Neural crest cell (in vitro differentiated cells): ENCODE results near the gene PLVAP. TPM values are rescaled to one million over a fixed set of nuclear protein-coding genes. Genes with fewer than 3 reads are reported as not detected.

ENCODE experiments used
- DNase-seq: peaks from one replicate; pipeline ENCODE4 v3.0.0; 2021; ENCODE audit warnings: low read depth, mixed read lengths, low spot score
- H3K27ac Mint-ChIP-seq: one replicate; pipeline ENCODE4 v1.8.0; 2021; ENCODE audit warnings: mild to moderate bottlenecking, mixed read lengths; ENCODE audit not compliant: unreplicated experiment
- H3K27me3 Mint-ChIP-seq: 2 replicates; pipeline ENCODE4 v1.8.0; 2021; ENCODE audit warnings: low read depth, mild to moderate bottlenecking, mixed read lengths
- H3K36me3 Mint-ChIP-seq: 2 replicates; pipeline ENCODE4 v1.8.0; 2021; ENCODE audit warnings: low read depth, mild to moderate bottlenecking, mixed read lengths
- H3K4me1 Mint-ChIP-seq: 2 replicates; pipeline ENCODE4 v1.8.0; 2021; ENCODE audit warnings: mixed read lengths
- H3K4me3 Mint-ChIP-seq: one replicate; pipeline ENCODE4 v1.8.0; 2021; ENCODE audit warnings: mild to moderate bottlenecking, mixed read lengths
- H3K9me3 Mint-ChIP-seq: 2 replicates; pipeline ENCODE4 v1.8.0; 2021; ENCODE audit warnings: mixed read lengths
- total RNA-seq: library from RNA; stranded (reverse); gene quantifications from 2 replicates; pipeline ENCODE4 v1.2.1, GENCODE V29; 2021
- TF ChIP-seq, protein P1 (sequence below): fragments of 200-600 bp; sonication (generic); conservative IDR thresholded peaks from 2 replicates; pipeline ENCODE4 v1.5.0; 2021; ENCODE audit warnings: antibody characterized with exemption, mild to moderate bottlenecking

Gene PLVAP
- total RNA-seq, 1 donor from 2014 or later, result 1.8 TPM

DNA sequence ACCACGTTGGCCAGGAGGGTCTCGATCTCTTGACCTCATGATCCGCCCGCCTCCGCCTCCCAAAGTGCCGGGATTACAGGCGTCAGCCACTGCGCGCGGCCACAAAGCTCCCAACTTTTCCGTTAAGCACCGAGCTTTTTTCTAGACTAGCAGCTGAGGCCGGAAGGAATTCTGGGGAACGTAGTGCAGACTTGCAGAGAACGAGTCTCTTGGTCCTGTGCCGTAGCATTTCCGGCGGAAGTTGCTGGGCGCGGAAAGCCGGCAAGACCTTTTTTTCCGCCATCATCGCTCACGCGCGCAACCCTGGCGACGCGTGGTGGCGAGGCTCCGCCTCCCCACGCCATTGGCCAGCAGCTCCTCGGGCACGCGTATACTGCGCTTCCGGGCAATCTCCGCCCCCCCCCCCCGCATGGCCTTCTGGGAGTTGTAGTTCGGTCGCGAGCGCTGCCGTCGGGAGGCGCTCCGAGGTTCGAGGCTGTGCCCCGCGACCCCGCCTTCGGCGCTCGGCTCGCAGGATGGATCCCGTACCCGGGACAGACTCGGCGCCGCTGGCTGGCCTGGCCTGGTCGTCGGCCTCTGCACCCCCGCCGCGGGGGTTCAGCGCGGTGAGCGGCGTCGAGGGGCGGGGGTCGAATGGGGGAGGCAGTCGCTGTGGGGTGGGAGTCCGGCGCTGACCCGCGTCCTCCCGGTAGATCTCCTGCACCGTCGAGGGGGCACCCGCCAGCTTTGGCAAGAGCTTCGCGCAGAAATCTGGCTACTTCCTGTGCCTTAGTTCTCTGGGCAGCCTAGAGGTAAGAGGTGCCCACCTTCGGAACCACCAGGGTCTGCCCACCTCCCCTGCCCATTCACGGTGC is 42.7 kb upstream of the PLVAP start, which contains the start of gene MVB12A:
MVB12A (plus strand) TSS at position 427 of the 854 bp plus-strand sequence; CDS start at position 516, 89 bp downstream.
- peak within 1 kb of the TSS; percentile 96 for H3K27ac Mint-ChIP-seq
- no peaks in the 10 kb centered on the region for H3K36me3 Mint-ChIP-seq
- peaks cover 24% of the 10 kb centered on the region for H3K27me3 Mint-ChIP-seq
- peak; percentile 89 for DNase-seq
- TF ChIP-seq, protein P1, sequence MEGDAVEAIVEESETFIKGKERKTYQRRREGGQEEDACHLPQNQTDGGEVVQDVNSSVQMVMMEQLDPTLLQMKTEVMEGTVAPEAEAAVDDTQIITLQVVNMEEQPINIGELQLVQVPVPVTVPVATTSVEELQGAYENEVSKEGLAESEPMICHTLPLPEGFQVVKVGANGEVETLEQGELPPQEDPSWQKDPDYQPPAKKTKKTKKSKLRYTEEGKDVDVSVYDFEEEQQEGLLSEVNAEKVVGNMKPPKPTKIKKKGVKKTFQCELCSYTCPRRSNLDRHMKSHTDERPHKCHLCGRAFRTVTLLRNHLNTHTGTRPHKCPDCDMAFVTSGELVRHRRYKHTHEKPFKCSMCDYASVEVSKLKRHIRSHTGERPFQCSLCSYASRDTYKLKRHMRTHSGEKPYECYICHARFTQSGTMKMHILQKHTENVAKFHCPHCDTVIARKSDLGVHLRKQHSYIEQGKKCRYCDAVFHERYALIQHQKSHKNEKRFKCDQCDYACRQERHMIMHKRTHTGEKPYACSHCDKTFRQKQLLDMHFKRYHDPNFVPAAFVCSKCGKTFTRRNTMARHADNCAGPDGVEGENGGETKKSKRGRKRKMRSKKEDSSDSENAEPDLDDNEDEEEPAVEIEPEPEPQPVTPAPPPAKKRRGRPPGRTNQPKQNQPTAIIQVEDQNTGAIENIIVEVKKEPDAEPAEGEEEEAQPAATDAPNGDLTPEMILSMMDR, result no peak
- H3K4me3 Mint-ChIP-seq, result peak within 1 kb of the TSS; percentile 89
- H3K4me1 Mint-ChIP-seq, result peaks cover 24% of the 10 kb centered on the region
- no peaks in the 10 kb centered on the region for H3K9me3 Mint-ChIP-seq

DNA sequence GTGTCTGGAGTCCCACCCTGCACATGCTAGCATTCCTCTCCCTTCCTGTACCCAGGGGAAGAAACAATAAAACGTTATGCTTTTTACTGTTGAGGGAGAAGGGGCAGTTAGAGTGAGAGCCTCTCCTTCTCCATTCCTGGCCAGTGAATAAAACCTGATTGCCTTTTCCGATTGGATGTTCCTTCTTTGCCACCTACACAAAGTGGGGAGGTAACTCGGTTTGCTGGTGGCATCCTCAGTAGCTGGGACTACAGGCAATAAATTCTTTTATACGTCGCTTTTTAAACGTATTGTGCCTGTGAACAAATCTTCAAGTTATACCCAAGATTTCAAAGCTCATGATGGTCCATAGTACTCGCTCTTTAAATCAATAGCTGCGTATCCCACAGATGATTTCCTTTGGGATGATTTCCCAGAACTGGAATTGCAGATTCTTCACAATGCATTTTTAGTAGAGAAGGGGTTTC is 42.0 kb upstream of the PLVAP start:
- H3K9me3 Mint-ChIP-seq, result no peaks in the 10 kb centered on the region
- peaks cover 24% of the 10 kb centered on the region for H3K4me1 Mint-ChIP-seq
- peaks cover 25% of the 10 kb centered on the region for H3K27me3 Mint-ChIP-seq
- H3K4me3 Mint-ChIP-seq, result peak overlapping the region; percentile 89
- DNase-seq, result no peak
- no peaks in the 10 kb centered on the region for H3K36me3 Mint-ChIP-seq
- peak overlapping the region; percentile 96 for H3K27ac Mint-ChIP-seq
- TF ChIP-seq, protein P1, result no peak

DNA sequence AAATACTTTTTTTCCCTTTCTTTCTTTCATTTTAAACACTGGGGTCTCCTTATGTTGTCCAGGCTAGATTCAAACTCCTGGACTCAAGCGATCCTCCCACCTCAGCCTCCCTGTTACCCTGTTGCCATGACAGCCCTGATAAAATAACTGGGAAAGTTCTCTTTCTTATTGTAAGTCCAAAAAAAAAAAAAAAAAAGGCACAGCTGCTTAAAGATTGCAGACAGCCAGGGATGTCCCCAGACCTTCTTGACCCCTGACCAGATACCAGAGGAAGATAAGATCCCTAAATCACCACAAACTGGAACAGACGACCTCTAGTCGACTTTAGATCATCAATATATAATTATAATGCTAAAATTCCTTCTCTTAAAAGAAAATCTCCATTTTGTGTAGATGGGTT is 41.6 kb upstream of the PLVAP start:
- peak overlapping the region; percentile 89 for H3K4me3 Mint-ChIP-seq
- TF ChIP-seq, protein P1, result no peak
- H3K4me1 Mint-ChIP-seq, result peaks cover 24% of the 10 kb centered on the region
- no peak overlapping the region for H3K27ac Mint-ChIP-seq
- DNase-seq, result no peak
- H3K36me3 Mint-ChIP-seq, result no peaks in the 10 kb centered on the region
- H3K9me3 Mint-ChIP-seq, result no peaks in the 10 kb centered on the region
- peaks cover 28% of the 10 kb centered on the region for H3K27me3 Mint-ChIP-seq

DNA sequence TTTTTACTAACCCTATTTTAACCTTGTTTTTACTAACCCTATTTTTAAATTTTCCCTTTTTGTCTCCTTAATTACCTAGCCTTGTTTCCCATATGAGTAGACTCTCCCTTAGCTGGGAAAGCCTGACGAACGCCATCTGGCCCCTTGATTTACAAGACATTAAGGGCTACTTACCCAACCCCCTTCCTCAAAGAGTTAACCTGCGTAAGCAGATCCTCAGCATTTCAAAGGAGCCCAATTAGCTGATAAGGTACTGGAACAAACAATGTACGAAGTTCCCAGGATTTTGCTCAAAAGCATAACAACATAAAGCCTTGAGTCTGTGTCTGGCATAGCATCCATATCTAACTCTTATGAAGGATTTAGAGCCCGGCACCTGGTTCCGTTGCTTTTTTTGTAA is 38.0 kb upstream of the PLVAP start:
- no peak overlapping the region for H3K27ac Mint-ChIP-seq
- no peak for DNase-seq
- no peak overlapping the region for H3K4me3 Mint-ChIP-seq
- TF ChIP-seq, protein P1, result no peak
- no peaks in the 10 kb centered on the region for H3K9me3 Mint-ChIP-seq
- H3K36me3 Mint-ChIP-seq, result no peaks in the 10 kb centered on the region
- H3K4me1 Mint-ChIP-seq, result peaks cover 28% of the 10 kb centered on the region
- H3K27me3 Mint-ChIP-seq, result peaks cover 36% of the 10 kb centered on the region

DNA sequence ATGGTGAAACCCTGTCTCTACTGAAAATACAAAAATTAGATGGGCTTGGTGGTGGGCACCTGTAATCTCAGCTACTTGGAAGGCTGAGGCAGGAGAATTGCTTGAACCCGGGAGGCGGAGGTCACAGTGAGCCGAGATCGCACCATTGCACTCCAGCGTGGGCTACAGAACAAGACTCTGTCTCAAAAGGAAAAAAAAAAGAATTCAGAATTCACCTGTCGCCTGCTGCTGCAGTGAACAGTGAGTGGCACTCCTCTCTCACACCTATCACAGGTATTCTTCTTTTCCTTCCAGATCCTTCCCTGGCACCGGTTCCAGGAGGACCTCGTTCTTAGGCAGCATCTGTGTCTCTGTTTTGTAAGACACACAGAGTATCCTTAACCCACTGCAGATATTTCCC is 37.0 kb upstream of the PLVAP start:
- no peak overlapping the region for H3K27ac Mint-ChIP-seq
- peaks cover 32% of the 10 kb centered on the region for H3K27me3 Mint-ChIP-seq
- no peaks in the 10 kb centered on the region for H3K36me3 Mint-ChIP-seq
- no peak for DNase-seq
- H3K4me1 Mint-ChIP-seq, result peaks cover 21% of the 10 kb centered on the region
- H3K9me3 Mint-ChIP-seq, result no peaks in the 10 kb centered on the region
- TF ChIP-seq, protein P1, result no peak
- no peak overlapping the region for H3K4me3 Mint-ChIP-seq
